HEK293 (cell line): Measurements from ENCODE around the gene TXNRD3.

Experiments used
- CTCF ChIA-PET: fragments of 350-600 bp; formaldehyde crosslinking; extraction: SDS; loops from one replicate; lab custom pipeline; 2021; ENCODE audit warnings: antibody characterized with exemption; lab: Yijun Ruan, JAX
- POLR2A ChIA-PET: fragments of 300-600 bp; formaldehyde crosslinking; extraction: SDS; loops from one replicate; lab custom pipeline; 2020; ENCODE audit warnings: antibody characterized with exemption, inconsistent platforms; lab: Yijun Ruan, JAX
- H3K27ac ChIP-seq: fragments of 200-500 bp; sonication (Bioruptor generic); 2 replicates; pipeline ENCODE4 v1.5.1; 2014; ENCODE audit warnings: low read depth, low read length, control low read depth, inconsistent platforms; ENCODE audit errors: extremely low read depth
- H3K36me3 ChIP-seq, 2 experiments: fragments of 200-500 bp in 1 of 2; sonication (Bioruptor generic) in 1 of 2; 1 replicate in 1 of 2; 2 replicates in 1 of 2; pipeline ENCODE4 v1.5.1; 2014 to 2017; ENCODE audit warnings: inconsistent platforms in 2 of 2, low read length in 2 of 2; ENCODE audit not compliant: control insufficient read depth in 2 of 2, insufficient read depth in 1 of 2
- H3K4me1 ChIP-seq: fragments of 200-500 bp; sonication (Bioruptor generic); 2 replicates; pipeline ENCODE4 v1.5.1; 2014; ENCODE audit warnings: mild to moderate bottlenecking, low read length, inconsistent platforms; ENCODE audit not compliant: control insufficient read depth, insufficient read depth
- H3K4me3 ChIP-seq: 2 replicates; pipeline ENCODE4 v1.5.1; 2011; ENCODE audit warnings: low read depth, mild to moderate bottlenecking, control low read depth, low read length, moderate library complexity
- H3K9me3 ChIP-seq: fragments of 200-500 bp; sonication (Bioruptor generic); 2 replicates; pipeline ENCODE4 v1.5.1; 2014; ENCODE audit warnings: low read depth, low read length, inconsistent platforms; ENCODE audit not compliant: control insufficient read depth, insufficient read depth
- BCL11B ChIP-seq: fragments of 450-650 bp; formaldehyde crosslinking; IDR thresholded peaks from 2 replicates; pipeline ENCODE4 v1.5.1; 2016; ENCODE audit warnings: low read depth, missing biosample characterization, missing genetic modification characterization
- ELK4 ChIP-seq: IDR thresholded peaks from 2 replicates; pipeline ENCODE4 v1.6.1; 2011; ENCODE audit warnings: mild to moderate bottlenecking, low read depth, low read length, borderline replicate concordance
- GLIS2 ChIP-seq: fragments of 450-650 bp; formaldehyde crosslinking; IDR thresholded peaks from 2 replicates; pipeline ENCODE4 v1.5.1; 2016; ENCODE audit warnings: missing biosample characterization, missing genetic modification characterization
- KLF8 ChIP-seq: fragments of 450-650 bp; formaldehyde crosslinking; IDR thresholded peaks from 2 replicates; pipeline ENCODE4 v1.5.1; 2016; ENCODE audit warnings: missing biosample characterization, missing genetic modification characterization
- MZF1 ChIP-seq: fragments of 450-650 bp; formaldehyde crosslinking; IDR thresholded peaks from 2 replicates; pipeline ENCODE4 v1.5.1; 2017; ENCODE audit warnings: missing biosample characterization, missing genetic modification characterization, borderline replicate concordance
- REPIN1 ChIP-seq: fragments of 450-650 bp; formaldehyde crosslinking; IDR thresholded peaks from 2 replicates; pipeline ENCODE4 v1.5.1; 2017; ENCODE audit warnings: missing biosample characterization, missing genetic modification characterization, low read depth
- SP2 ChIP-seq: fragments of 450-650 bp; formaldehyde crosslinking; IDR thresholded peaks from 2 replicates; pipeline ENCODE4 v1.5.1; 2016; ENCODE audit warnings: missing biosample characterization, missing genetic modification characterization
- SP3 ChIP-seq: fragments of 450-650 bp; formaldehyde crosslinking; IDR thresholded peaks from 2 replicates; pipeline ENCODE4 v1.5.1; 2016; ENCODE audit warnings: missing biosample characterization, missing genetic modification characterization
- ZBTB17 ChIP-seq: fragments of 450-650 bp; formaldehyde crosslinking; IDR thresholded peaks from 2 replicates; pipeline ENCODE4 v1.5.1; 2016; ENCODE audit warnings: missing biosample characterization, missing genetic modification characterization
- ZBTB20 ChIP-seq: fragments of 450-650 bp; formaldehyde crosslinking; IDR thresholded peaks from 2 replicates; pipeline ENCODE4 v1.5.1; 2016; ENCODE audit warnings: missing biosample characterization, missing genetic modification characterization
- ZBTB7A ChIP-seq: fragments of 450-650 bp; formaldehyde crosslinking; IDR thresholded peaks from 2 replicates; pipeline ENCODE4 v1.5.1; 2016; ENCODE audit warnings: low read depth, missing biosample characterization, missing genetic modification characterization
- ZIC2 ChIP-seq: fragments of 450-650 bp; formaldehyde crosslinking; IDR thresholded peaks from 2 replicates; pipeline ENCODE4 v1.5.1; 2016; ENCODE audit warnings: missing biosample characterization, missing genetic modification characterization
- ZNF133 ChIP-seq: fragments of 450-650 bp; formaldehyde crosslinking; IDR thresholded peaks from 2 replicates; pipeline ENCODE4 v1.5.1; 2016; ENCODE audit warnings: missing biosample characterization, missing genetic modification characterization
- ZNF155 ChIP-seq: fragments of 450-650 bp; formaldehyde crosslinking; IDR thresholded peaks from 2 replicates; pipeline ENCODE4 v1.5.1; 2016; ENCODE audit warnings: missing biosample characterization, missing genetic modification characterization
- ZNF214 ChIP-seq: fragments of 450-650 bp; formaldehyde crosslinking; IDR thresholded peaks from 2 replicates; pipeline ENCODE4 v1.5.1; 2017; ENCODE audit warnings: missing biosample characterization, mild to moderate bottlenecking, missing genetic modification characterization, borderline replicate concordance
- ZNF433 ChIP-seq: fragments of 450-650 bp; formaldehyde crosslinking; IDR thresholded peaks from 2 replicates; pipeline ENCODE4 v1.5.1; 2016; ENCODE audit warnings: missing biosample characterization, missing genetic modification characterization, low read depth
- ZNF529 ChIP-seq: fragments of 450-650 bp; formaldehyde crosslinking; IDR thresholded peaks from 2 replicates; pipeline ENCODE4 v1.5.1; 2017; ENCODE audit warnings: missing genetic modification characterization, missing biosample characterization; ENCODE audit not compliant: insufficient replicate concordance
- ZNF530 ChIP-seq: fragments of 450-650 bp; formaldehyde crosslinking; IDR thresholded peaks from 2 replicates; pipeline ENCODE4 v1.5.1; 2016; ENCODE audit warnings: low read depth, missing biosample characterization, missing genetic modification characterization
- ZNF561 ChIP-seq: fragments of 450-650 bp; IDR thresholded peaks from 2 replicates; pipeline ENCODE4 v1.5.1; 2018; ENCODE audit warnings: missing biosample characterization, missing genetic modification characterization, borderline replicate concordance
- ZNF621 ChIP-seq: fragments of 450-650 bp; formaldehyde crosslinking; IDR thresholded peaks from 2 replicates; pipeline ENCODE4 v1.5.1; 2017; ENCODE audit warnings: missing biosample characterization, missing genetic modification characterization
- ZNF624 ChIP-seq: fragments of 450-650 bp; formaldehyde crosslinking; IDR thresholded peaks from 2 replicates; pipeline ENCODE4 v1.5.1; 2017; ENCODE audit warnings: missing biosample characterization, missing genetic modification characterization
- ZNF660 ChIP-seq: fragments of 450-650 bp; IDR thresholded peaks from 2 replicates; pipeline ENCODE4 v1.5.1; 2018; ENCODE audit warnings: missing biosample characterization, mild to moderate bottlenecking, missing genetic modification characterization
- ZNF747 ChIP-seq: fragments of 450-650 bp; formaldehyde crosslinking; IDR thresholded peaks from 2 replicates; pipeline ENCODE4 v1.5.1; 2016; ENCODE audit warnings: missing biosample characterization, missing genetic modification characterization
- ZNF791 ChIP-seq: fragments of 450-650 bp; formaldehyde crosslinking; IDR thresholded peaks from 2 replicates; pipeline ENCODE4 v1.5.1; 2016; ENCODE audit warnings: missing biosample characterization, missing genetic modification characterization
- ZNF792 ChIP-seq: fragments of 450-650 bp; formaldehyde crosslinking; IDR thresholded peaks from 2 replicates; pipeline ENCODE4 v1.5.1; 2016; ENCODE audit warnings: missing biosample characterization, missing genetic modification characterization
- TF ChIP-seq, protein P1 (sequence below): fragments of 450-650 bp; formaldehyde crosslinking; IDR thresholded peaks from 2 replicates; pipeline ENCODE4 v1.5.1; 2016; ENCODE audit warnings: missing biosample characterization, missing genetic modification characterization, borderline replicate concordance
- TF ChIP-seq, protein P2 (sequence below): fragments of 450-650 bp; formaldehyde crosslinking; IDR thresholded peaks from 2 replicates; pipeline ENCODE4 v1.5.1; 2016; ENCODE audit warnings: missing biosample characterization, missing genetic modification characterization

Gene TXNRD3

GRCh38 chr3:126691765-126692164, 36.8 kb upstream of the TXNRD3 start:
- POLR2A ChIA-PET, result no interaction called here
- TF ChIP-seq ZNF433 (tag by site-specific recombination) (no peak), ZNF561 (tag by site-specific recombination) (no peak), ZNF214 (no peak), REPIN1 (tag by site-specific recombination) (no peak), ZNF530 (no peak), ZBTB20 (no peak), ZNF660 (tag by site-specific recombination) (no peak), ZNF529 (tag by site-specific recombination) (no peak), ZBTB17 (tag by site-specific recombination) (no peak), ZNF133 (tag by site-specific recombination) (no peak), ZNF792 (no peak), BCL11B (tag by site-specific recombination) (no peak), SP3 (tag by site-specific recombination) (no peak), ZNF747 (no peak), ZBTB7A (tag by site-specific recombination) (no peak), KLF8 (tag by site-specific recombination) (no peak), MZF1 (tag by site-specific recombination) (no peak), ZNF621 (no peak), ZNF624 (tag by site-specific recombination) (no peak)
- TF ChIP-seq, protein P1, sequence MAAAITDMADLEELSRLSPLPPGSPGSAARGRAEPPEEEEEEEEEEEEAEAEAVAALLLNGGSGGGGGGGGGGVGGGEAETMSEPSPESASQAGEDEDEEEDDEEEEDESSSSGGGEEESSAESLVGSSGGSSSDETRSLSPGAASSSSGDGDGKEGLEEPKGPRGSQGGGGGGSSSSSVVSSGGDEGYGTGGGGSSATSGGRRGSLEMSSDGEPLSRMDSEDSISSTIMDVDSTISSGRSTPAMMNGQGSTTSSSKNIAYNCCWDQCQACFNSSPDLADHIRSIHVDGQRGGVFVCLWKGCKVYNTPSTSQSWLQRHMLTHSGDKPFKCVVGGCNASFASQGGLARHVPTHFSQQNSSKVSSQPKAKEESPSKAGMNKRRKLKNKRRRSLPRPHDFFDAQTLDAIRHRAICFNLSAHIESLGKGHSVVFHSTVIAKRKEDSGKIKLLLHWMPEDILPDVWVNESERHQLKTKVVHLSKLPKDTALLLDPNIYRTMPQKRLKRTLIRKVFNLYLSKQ (tag by site-specific recombination), result no peak
- H3K4me1 ChIP-seq, result no peaks in the 10 kb centered on the region
- CTCF ChIA-PET, result interaction anchor here (1.3 to 2.0 kb wide), 2 partner anchors 13 to 61 kb away, joined by 3 to 6 read pairs; no protein-coding TSS in a partner anchor
- H3K4me3 ChIP-seq, result no peak overlapping the region
- H3K27ac ChIP-seq, result no peak overlapping the region
- H3K36me3 ChIP-seq, result no peaks in the 10 kb centered on the region
- H3K9me3 ChIP-seq, result no peaks in the 10 kb centered on the region

- H3K36me3 ChIP-seq, result no peaks in the 10 kb centered on the region
- H3K9me3 ChIP-seq, result no peaks in the 10 kb centered on the region
- ChIA-PET CTCF (no interaction called here), POLR2A (interaction anchor here (0.7 kb wide), 1 partner anchor 868 kb away, joined by 3 read pairs; no protein-coding TSS in a partner anchor)
- TF ChIP-seq ZNF791 (tag by site-specific recombination), result no peak
- TF ChIP-seq SP2 (tag by site-specific recombination), result no peak
- no peak for TF ChIP-seq ZIC2
- no peak for TF ChIP-seq GLIS2 (tag by site-specific recombination)
- TF ChIP-seq, protein P2, sequence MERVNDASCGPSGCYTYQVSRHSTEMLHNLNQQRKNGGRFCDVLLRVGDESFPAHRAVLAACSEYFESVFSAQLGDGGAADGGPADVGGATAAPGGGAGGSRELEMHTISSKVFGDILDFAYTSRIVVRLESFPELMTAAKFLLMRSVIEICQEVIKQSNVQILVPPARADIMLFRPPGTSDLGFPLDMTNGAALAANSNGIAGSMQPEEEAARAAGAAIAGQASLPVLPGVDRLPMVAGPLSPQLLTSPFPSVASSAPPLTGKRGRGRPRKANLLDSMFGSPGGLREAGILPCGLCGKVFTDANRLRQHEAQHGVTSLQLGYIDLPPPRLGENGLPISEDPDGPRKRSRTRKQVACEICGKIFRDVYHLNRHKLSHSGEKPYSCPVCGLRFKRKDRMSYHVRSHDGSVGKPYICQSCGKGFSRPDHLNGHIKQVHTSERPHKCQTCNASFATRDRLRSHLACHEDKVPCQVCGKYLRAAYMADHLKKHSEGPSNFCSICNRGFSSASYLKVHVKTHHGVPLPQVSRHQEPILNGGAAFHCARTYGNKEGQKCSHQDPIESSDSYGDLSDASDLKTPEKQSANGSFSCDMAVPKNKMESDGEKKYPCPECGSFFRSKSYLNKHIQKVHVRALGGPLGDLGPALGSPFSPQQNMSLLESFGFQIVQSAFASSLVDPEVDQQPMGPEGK, result no peak
- TF ChIP-seq ZNF155, result no peak
- no peak for TF ChIP-seq ELK4
- H3K4me1 ChIP-seq, result no peaks in the 10 kb centered on the region
- H3K27ac ChIP-seq, result no peak overlapping the region
- no peak overlapping the region for H3K4me3 ChIP-seq
Observed at GRCh38 chr3:126685493-126685892, 30.6 kb upstream of the TXNRD3 start.
